ENCODE data around the gene OVOL3.
"Not testable (repeated sequence)": the region's sequence is repeated elsewhere in the genome, so short reads cannot be mapped to it uniquely, and the experiment has no call there.

DNA sequence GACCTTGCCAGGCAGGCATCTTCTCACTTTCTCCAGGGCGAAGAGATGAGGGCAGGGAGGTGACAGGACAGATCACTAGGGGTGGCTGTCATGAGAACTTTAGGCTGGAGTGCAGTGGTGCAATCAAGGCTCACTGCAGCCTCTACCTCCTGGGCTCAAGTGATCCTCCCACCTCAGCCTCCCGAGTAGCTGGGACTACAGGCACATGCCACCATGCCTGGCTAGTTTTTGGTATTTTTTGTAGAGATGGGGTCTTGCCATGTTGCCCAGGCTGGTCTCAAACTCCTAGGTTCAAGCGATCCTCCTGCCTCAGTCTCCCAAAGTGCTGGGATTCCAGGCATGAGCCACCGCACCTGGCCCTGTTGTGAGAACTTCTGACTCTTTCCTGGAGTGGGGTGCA, 23.9 kb downstream of the OVOL3 start:
- TF ChIP-seq, protein P1, sequence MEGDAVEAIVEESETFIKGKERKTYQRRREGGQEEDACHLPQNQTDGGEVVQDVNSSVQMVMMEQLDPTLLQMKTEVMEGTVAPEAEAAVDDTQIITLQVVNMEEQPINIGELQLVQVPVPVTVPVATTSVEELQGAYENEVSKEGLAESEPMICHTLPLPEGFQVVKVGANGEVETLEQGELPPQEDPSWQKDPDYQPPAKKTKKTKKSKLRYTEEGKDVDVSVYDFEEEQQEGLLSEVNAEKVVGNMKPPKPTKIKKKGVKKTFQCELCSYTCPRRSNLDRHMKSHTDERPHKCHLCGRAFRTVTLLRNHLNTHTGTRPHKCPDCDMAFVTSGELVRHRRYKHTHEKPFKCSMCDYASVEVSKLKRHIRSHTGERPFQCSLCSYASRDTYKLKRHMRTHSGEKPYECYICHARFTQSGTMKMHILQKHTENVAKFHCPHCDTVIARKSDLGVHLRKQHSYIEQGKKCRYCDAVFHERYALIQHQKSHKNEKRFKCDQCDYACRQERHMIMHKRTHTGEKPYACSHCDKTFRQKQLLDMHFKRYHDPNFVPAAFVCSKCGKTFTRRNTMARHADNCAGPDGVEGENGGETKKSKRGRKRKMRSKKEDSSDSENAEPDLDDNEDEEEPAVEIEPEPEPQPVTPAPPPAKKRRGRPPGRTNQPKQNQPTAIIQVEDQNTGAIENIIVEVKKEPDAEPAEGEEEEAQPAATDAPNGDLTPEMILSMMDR (IDR thresholded peaks at IDR 0.05) = not testable (repeated sequence)
- not testable (repeated sequence) for TF ChIP-seq POLR2A, EP300 (IDR thresholded peaks at IDR 0.05)
